Measurements from ENCODE around the gene CRIM1. TPM values are rescaled to one million over a fixed set of nuclear protein-coding genes. Genes with fewer than 3 reads are reported as not detected.

CRIM1 gene
- total RNA-seq, 1 experiment from 2014 or later: 27.6 TPM

- no peaks in the 10 kb centered on the region for H4K20me1 ChIP-seq (ENCODE audit: control insufficient read depth, insufficient read depth, insufficient read length)
Observed at GRCh38 chr2:36449213-36449612, 93.6 kb downstream of the CRIM1 start.

More at GRCh38 chr2:36449213-36449612, 93.6 kb downstream of the CRIM1 start:
- no CpG with 5 or more reads among the region's 7 CpGs for WGBS (ENCODE audit: extremely low coverage, insufficient read length, low lambda C conversion rate)
- Histone ChIP-seq H3K79me1 (ENCODE audit: insufficient read depth, low read depth, low read length, poor library complexity, severe bottlenecking) (peaks cover 4% of the 10 kb centered on the region), H3K23me2 (ENCODE audit: insufficient read length, low read depth, low read length, poor library complexity, severe bottlenecking) (no peaks in the 10 kb centered on the region), H4K5ac (ENCODE audit: insufficient read length, low read depth, low read length) (peak overlapping the region; percentile 15), H2AK5ac (ENCODE audit: insufficient read length, low read length) (no peak overlapping the region), H2BK15ac (ENCODE audit: low read depth, low read length) (no peak overlapping the region), H3K27me3 (ENCODE audit: insufficient read depth, low read length) (no peaks in the 10 kb centered on the region), H3K9ac (ENCODE audit: extremely low read depth, insufficient read length, low read length) (no peak overlapping the region), H2AFZ (ENCODE audit: low read length) (no peak overlapping the region), H2BK12ac (ENCODE audit: insufficient read length, low read depth, low read length) (no peak overlapping the region), H3K27ac (ENCODE audit: insufficient read length, low read depth, low read length) (no peak overlapping the region), H3K4ac (ENCODE audit: low read depth, low read length) (no peak overlapping the region), H2BK5ac (ENCODE audit: insufficient read length, low read length) (no peak overlapping the region), H3K23ac (ENCODE audit: insufficient read length, low read depth, low read length) (no peak overlapping the region), H4K8ac (replicated peaks; ENCODE audit: insufficient read length, low read depth, low read length) (no peak overlapping the region), H3K4me1 (ENCODE audit: insufficient read depth, low read length) (peaks cover 3% of the 10 kb centered on the region), H2BK120ac (ENCODE audit: low read depth, low read length, poor library complexity, severe bottlenecking) (no peak overlapping the region), H3K4me2 (ENCODE audit: insufficient read depth, insufficient read length, low read length) (no peak overlapping the region), H2BK20ac (ENCODE audit: low read depth, low read length, poor library complexity, severe bottlenecking) (no peak overlapping the region), H3K9me3 (ENCODE audit: control insufficient read depth, low read depth, low read length) (no peaks in the 10 kb centered on the region), H3K18ac (ENCODE audit: insufficient read length, low read depth, low read length) (no peak overlapping the region), H3K14ac (ENCODE audit: insufficient read depth, low read length) (no peak overlapping the region), H4K91ac (ENCODE audit: insufficient read length, low read depth, low read length) (no peak overlapping the region), H3K56ac (ENCODE audit: insufficient read length, low read depth, low read length) (no peak overlapping the region), H3T11ph (ENCODE audit: low read length) (no peak overlapping the region), H3K79me2 (ENCODE audit: insufficient read depth, low read length) (no peaks in the 10 kb centered on the region)
- Mint-ChIP-seq H3K27ac (no peak overlapping the region; a peak in 2 of 7 replicates), H3K4me3 (no peak overlapping the region), H3K9me3 (no peaks in the 10 kb centered on the region), H3K36me3 (ENCODE audit: insufficient read depth in 1 of 3, low read depth in 3 of 3) (peaks cover 10 to 38% (median 17%) of the 10 kb centered on the region in 3 experiments; a peak in 6 of 7 replicates), H3K27me3 (ENCODE audit: low read depth) (no peaks in the 10 kb centered on the region), H3K4me1 (peaks cover 12 to 17% of the 10 kb centered on the region in 2 experiments)
- TF ChIP-seq, protein P1, sequence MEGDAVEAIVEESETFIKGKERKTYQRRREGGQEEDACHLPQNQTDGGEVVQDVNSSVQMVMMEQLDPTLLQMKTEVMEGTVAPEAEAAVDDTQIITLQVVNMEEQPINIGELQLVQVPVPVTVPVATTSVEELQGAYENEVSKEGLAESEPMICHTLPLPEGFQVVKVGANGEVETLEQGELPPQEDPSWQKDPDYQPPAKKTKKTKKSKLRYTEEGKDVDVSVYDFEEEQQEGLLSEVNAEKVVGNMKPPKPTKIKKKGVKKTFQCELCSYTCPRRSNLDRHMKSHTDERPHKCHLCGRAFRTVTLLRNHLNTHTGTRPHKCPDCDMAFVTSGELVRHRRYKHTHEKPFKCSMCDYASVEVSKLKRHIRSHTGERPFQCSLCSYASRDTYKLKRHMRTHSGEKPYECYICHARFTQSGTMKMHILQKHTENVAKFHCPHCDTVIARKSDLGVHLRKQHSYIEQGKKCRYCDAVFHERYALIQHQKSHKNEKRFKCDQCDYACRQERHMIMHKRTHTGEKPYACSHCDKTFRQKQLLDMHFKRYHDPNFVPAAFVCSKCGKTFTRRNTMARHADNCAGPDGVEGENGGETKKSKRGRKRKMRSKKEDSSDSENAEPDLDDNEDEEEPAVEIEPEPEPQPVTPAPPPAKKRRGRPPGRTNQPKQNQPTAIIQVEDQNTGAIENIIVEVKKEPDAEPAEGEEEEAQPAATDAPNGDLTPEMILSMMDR (conservative IDR thresholded peaks at IDR 0.05): no peak
- no peak for DNase-seq
